Ascending aorta (tissue), 2 donors: ENCODE measurements around the gene FABP1. TPM values are rescaled to one million over a fixed set of nuclear protein-coding genes. Genes with fewer than 3 reads are reported as not detected.

Source experiments
- DNase-seq, 2 donors: peaks; one replicate each; pipeline ENCODE4 v3.0.0-alpha.2; 2019; ENCODE audit warnings: low spot score in 2 of 2
- H3K27ac ChIP-seq, 2 donors: fragments of 200-600 bp; sonication (generic); one replicate each; pipeline ENCODE4 v1.5.1; 2016 to 2017; ENCODE audit warnings: mild to moderate bottlenecking in 1 of 2
- H3K27me3 ChIP-seq: fragments of 200-600 bp; sonication (generic); one replicate; pipeline ENCODE4 v1.5.1; 2017
- H3K36me3 ChIP-seq, 2 donors: fragments of 200-600 bp; sonication (generic); one replicate each; pipeline ENCODE4 v1.5.1; 2016
- H3K4me1 ChIP-seq, 2 donors: fragments of 200-600 bp; sonication (generic); one replicate each; pipeline ENCODE4 v1.5.1; 2016 to 2017; ENCODE audit warnings: mild to moderate bottlenecking in 1 of 2
- H3K4me3 ChIP-seq, 2 donors: fragments of 200-600 bp; sonication (generic); one replicate each; pipeline ENCODE4 v1.5.1; 2016 to 2017; ENCODE audit warnings: mild to moderate bottlenecking in 1 of 2
- H3K9me3 ChIP-seq, 2 donors: fragments of 200-600 bp; sonication (generic); one replicate each; pipeline ENCODE4 v1.5.1; 2016
- intact Hi-C: fragments of 100-400 bp; cut with DNase I; formaldehyde crosslinking; loops from one replicate; pipeline ENCODE4 v1.15.1; 2023
- total RNA-seq: library from RNA; depleted of rRNA; stranded (reverse); fragments of >200 nt; gene quantifications from one replicate; pipeline ENCODE4 v1.1.0, GENCODE V29; 2016
- TF ChIP-seq, protein P1 (sequence below), 3 experiments: fragments of 200-600 bp in 2 of 3; fragments of 450-650 bp in 1 of 3; sonication (generic) in 2 of 3; IDR thresholded peaks; one replicate each; pipeline ENCODE4 v1.5.1; 2016 to 2019; ENCODE audit warnings: antibody characterized with exemption in 3 of 3, mild to moderate bottlenecking in 1 of 3, moderate library complexity in 1 of 3

Gene FABP1
- total RNA-seq, 1 donor from 2014 or later = not detected

DNA sequence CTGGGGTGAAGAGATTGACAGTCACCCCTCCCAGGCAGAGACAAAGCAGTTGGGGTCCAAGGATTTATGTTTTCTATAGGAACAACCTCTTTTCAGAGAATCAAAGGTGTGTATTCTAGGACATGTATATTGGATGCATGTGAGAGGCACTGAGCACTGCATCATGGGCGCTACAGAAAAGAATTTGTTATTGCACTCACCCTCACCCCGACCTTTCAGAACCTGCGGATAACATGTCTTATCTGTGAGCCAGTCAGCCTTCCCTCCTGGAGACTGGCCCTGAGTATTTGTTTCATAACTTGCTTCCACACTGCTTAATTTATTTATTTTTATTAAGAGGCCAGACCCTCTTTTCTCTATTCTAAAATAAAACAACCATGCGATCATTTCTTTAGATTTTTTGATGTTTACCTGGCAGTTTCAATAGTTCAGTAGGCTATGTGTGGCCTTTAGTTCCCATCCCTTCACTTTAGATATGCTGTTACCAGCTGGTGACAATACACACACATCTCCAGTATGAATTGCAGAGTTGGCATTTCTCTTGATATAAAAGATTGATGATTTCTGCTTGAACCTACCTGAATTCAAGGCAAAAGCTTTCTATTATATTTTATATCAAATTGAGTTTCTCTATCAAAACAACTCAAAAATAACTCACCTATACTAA lies 29.8 kb downstream of the FABP1 start:
- TF ChIP-seq, protein P1, sequence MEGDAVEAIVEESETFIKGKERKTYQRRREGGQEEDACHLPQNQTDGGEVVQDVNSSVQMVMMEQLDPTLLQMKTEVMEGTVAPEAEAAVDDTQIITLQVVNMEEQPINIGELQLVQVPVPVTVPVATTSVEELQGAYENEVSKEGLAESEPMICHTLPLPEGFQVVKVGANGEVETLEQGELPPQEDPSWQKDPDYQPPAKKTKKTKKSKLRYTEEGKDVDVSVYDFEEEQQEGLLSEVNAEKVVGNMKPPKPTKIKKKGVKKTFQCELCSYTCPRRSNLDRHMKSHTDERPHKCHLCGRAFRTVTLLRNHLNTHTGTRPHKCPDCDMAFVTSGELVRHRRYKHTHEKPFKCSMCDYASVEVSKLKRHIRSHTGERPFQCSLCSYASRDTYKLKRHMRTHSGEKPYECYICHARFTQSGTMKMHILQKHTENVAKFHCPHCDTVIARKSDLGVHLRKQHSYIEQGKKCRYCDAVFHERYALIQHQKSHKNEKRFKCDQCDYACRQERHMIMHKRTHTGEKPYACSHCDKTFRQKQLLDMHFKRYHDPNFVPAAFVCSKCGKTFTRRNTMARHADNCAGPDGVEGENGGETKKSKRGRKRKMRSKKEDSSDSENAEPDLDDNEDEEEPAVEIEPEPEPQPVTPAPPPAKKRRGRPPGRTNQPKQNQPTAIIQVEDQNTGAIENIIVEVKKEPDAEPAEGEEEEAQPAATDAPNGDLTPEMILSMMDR (IDR thresholded peaks at IDR 0.05) = no peak
- DNase-seq = no peak
- H3K4me1 ChIP-seq = no peaks in the 10 kb centered on the region
- no peak overlapping the region for H3K4me3 ChIP-seq
- H3K27ac ChIP-seq = no peak overlapping the region
- H3K36me3 ChIP-seq = no peaks in the 10 kb centered on the region
- H3K9me3 ChIP-seq = no peaks in the 10 kb centered on the region
- intact Hi-C loops = no loop called here
- no peaks in the 10 kb centered on the region for H3K27me3 ChIP-seq

DNA sequence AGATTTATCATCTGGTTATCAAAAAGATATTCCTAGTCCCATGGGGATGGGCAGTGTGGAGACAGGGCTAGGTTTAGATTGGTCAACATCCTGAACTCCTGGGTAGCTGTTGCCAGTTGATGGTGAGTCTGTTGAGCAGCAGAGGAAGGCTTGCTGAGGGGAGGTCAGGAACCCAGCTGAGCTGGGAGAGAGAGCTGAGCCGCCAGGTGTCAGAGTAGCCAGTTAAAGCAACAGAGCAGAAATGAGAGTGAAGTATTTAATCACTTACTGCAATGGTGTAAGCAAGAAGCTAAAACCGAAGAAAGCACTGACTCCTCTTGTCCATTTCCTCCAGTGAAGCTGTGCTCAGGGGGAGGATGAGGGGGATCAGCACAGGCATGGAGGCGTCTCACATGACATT lies 30.7 kb downstream of the FABP1 start:
- no peak for DNase-seq
- TF ChIP-seq, protein P1 (IDR thresholded peaks at IDR 0.05) = no peak
- intact Hi-C loops = no loop called here
- Histone ChIP-seq H3K4me1 (no peaks in the 10 kb centered on the region), H3K9me3 (no peaks in the 10 kb centered on the region), H3K4me3 (no peak overlapping the region), H3K27ac (no peak overlapping the region), H3K36me3 (no peaks in the 10 kb centered on the region), H3K27me3 (no peaks in the 10 kb centered on the region)

DNA sequence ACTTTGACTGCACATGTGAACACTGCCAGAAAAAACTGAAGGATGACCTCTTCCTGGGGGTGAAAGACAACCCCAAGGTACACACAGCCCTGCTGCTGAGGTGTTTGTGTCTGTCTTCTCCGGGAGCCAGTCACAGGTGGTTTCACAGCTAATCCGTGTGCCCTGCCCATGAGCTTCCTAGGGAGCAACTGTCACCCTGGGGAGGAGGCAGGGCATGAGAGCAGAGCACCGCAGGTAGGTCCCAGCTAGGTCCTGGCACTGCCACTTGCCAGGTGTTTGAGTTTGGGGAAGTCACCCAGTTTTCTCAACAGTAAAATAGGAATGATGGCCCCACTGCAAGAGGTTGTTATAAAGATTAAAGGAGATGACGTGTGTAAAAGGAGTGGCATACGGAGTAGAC lies 31.2 kb downstream of the FABP1 start:
- TF ChIP-seq, protein P1 (IDR thresholded peaks at IDR 0.05) = no peak
- H3K27ac ChIP-seq = no peak overlapping the region
- H3K4me1 ChIP-seq = no peaks in the 10 kb centered on the region
- H3K27me3 ChIP-seq = no peaks in the 10 kb centered on the region
- DNase-seq = no peak
- H3K4me3 ChIP-seq = no peak overlapping the region
- H3K9me3 ChIP-seq = no peaks in the 10 kb centered on the region
- H3K36me3 ChIP-seq = no peaks in the 10 kb centered on the region
- intact Hi-C loops = no loop called here

DNA sequence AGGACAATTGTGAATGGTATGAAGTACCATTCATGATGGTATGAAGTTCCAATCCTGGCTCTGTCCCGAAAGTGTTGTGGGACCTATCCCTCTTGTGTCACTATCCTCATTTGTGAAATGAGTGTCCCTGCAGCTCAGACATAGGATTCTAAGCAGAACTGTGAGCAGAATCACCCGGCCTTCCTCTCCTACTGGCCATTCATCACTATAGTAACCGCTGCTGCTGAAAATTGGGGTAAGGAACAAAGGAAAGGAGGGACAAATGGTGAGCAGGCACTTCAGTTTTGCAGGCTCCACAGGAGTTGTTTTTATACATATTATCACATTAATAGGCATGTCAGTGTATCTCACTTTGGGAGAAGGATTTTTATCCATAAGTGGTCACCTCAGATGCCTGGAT lies 32.8 kb downstream of the FABP1 start:
- TF ChIP-seq, protein P1 (IDR thresholded peaks at IDR 0.05) = no peak
- DNase-seq = no peak
- no peaks in the 10 kb centered on the region for H3K9me3 ChIP-seq
- H3K27ac ChIP-seq = no peak overlapping the region
- H3K36me3 ChIP-seq = no peaks in the 10 kb centered on the region
- H3K4me1 ChIP-seq = no peaks in the 10 kb centered on the region
- intact Hi-C loops = no loop called here
- no peak overlapping the region for H3K4me3 ChIP-seq
- H3K27me3 ChIP-seq = no peaks in the 10 kb centered on the region

DNA sequence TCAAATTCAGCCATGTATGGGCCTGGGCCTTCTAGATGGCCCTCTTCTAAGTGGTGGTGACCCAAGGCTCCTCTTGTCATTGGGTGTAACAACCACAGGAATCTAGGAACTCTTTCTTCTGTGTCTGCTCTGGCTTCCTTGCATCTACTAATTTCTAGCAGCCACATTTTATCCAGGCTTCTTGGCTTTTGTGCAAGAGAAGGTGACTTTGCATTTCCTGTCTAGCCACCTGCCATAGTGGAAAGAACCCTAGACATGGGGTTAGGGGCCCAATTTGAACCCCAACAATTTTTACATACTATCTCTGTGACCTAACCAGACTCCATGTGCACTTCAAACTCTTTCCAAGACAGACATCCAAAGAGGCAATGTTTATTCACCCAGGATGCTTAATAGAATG lies 35.1 kb downstream of the FABP1 start:
- no peaks in the 10 kb centered on the region for H3K36me3 ChIP-seq
- no peak overlapping the region for H3K4me3 ChIP-seq
- no peaks in the 10 kb centered on the region for H3K9me3 ChIP-seq
- H3K27ac ChIP-seq = no peak overlapping the region
- no peaks in the 10 kb centered on the region for H3K4me1 ChIP-seq
- DNase-seq = no peak
- intact Hi-C loops = no loop called here
- TF ChIP-seq, protein P1 (IDR thresholded peaks at IDR 0.05) = no peak
- H3K27me3 ChIP-seq = no peaks in the 10 kb centered on the region

DNA sequence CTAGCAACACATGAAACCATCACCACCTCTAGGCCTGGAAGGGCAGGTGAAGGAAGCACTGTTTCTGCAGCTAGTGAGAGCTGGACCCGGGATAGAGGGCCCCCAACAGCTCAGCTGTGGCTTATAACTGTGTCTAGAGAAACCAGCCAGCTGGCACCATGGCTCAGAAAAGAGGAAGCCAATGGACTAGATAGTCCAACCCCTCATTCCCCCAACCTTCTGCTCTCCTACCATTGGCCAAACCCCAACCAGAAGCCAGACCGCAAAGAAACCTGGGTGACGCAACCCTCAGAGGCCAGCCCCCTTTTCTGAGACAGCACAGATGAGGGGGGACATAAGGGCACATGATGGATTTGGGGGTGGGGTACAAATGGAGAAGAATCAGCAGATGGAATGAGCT lies 35.9 kb downstream of the FABP1 start:
- intact Hi-C loops = no loop called here
- TF ChIP-seq, protein P1 (IDR thresholded peaks at IDR 0.05) = no peak
- no peak for DNase-seq
- Histone ChIP-seq H3K36me3 (no peaks in the 10 kb centered on the region), H3K4me1 (no peaks in the 10 kb centered on the region), H3K27ac (no peak overlapping the region), H3K9me3 (no peaks in the 10 kb centered on the region), H3K27me3 (no peaks in the 10 kb centered on the region), H3K4me3 (no peak overlapping the region)
